GM19455 (cell line): ENCODE data around the gene STX12.
"Not testable (repeated sequence)": the region's sequence is repeated elsewhere in the genome, so short reads cannot be mapped to it uniquely, and the experiment has no call there.

ENCODE experiments used
- ATAC-seq: cut with Tn5 transposase; IDR thresholded peaks from one replicate; pipeline ENCODE4 v1.9.1; 2021; ENCODE audit not compliant: unreplicated experiment

The STX12 gene

DNA sequence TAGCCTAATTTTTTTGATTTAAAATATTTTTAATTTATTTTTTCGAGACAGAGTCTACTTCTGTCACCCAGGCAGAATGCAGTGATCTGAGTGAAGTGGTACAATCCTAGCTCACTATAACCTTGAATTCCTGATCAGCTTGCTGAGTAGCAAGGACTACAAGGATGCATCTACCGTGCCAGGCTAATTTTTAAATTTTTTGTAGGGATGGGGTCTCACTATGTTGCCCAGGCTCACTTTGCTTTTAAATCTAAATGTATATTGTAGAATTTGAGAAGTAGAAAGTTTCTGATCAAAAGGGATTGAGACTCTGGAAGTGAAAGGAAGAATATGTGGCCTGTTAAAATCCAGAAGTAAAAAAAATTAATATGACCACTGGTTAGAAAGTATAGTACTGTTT lies 1.6 kb downstream of the STX12 start:
- ATAC-seq = no peak

DNA sequence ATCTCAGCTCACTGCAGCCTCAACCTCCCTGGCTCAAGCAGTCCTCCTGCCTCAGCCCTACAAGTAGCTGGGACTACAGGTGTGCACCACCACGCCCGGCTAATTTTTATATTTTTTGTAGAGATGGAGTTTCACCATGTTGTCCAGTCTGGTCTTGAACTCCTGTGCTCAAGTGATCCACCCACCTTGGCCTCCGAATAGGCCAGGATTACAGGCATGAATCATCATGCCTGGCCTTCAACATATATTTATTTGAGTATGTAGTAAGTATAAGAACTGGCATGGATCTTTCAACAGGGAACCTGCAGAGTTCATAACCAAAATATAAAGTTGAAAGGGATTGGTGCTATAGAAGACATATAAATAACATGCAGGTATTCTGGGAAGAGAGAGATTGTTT lies 2.3 kb downstream of the STX12 start:
- ATAC-seq = not testable (repeated sequence)

DNA sequence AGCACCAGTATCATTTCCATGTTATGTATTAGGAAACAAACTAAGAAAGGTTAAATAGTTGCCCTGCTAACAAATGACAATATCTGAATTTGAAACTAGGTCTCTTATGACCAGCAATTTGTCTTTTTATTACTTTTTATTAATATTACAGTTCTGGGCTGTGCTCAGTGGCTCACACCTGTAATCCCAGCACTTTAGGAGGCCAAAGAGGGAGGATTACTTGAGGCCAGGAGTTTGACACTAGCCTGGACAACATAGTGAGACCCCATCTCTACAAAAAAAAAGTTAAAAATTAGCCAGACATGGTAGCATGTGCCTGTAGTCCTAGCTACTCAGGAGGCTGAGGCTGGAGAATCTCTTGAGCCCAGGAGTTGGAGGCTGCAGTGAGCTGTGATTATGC lies 3.3 kb downstream of the STX12 start:
- ATAC-seq = not testable (repeated sequence)

DNA sequence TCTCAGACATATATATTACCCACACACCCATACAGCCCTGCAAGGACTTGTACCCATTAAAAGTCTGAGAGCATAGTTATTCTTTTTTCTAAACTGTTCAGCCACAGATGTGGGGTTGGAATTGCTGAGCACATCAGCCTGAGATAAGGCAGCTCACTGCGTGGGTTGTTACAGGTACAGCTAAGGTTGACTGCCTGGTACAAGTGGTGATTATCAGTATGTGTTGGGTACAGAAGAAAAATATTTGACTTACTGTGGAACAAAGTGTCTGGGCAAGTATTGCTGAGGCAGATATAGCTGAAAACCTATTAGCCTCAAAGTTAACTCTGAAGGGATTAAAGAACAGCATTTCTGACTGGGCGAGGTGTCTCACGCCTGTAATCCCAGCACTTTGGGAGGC lies 5.0 kb downstream of the STX12 start:
- ATAC-seq = no peak

DNA sequence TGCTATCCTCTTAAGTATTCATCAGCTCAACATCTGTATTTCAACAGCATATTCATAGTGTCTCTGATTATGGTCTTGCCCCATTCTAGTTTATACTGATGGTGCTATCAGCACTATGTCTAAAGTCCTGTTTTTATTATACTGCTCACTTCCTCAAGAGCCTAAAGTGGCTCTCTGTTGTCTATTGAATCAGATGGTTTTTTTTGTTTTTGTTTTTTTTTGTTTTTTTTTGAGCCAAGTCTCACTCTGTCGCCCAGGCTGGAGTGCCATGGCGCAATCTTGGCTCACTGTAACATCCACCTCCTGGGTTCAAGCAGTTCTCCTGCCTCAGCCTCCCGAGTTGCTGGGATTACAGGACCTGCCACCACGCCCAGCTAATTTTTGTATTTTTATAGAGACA lies 6.1 kb downstream of the STX12 start:
- no peak for ATAC-seq

GRCh38 chr1:27782950-27783349 lies 9.9 kb downstream of the STX12 start:
- ATAC-seq = no peak

DNA sequence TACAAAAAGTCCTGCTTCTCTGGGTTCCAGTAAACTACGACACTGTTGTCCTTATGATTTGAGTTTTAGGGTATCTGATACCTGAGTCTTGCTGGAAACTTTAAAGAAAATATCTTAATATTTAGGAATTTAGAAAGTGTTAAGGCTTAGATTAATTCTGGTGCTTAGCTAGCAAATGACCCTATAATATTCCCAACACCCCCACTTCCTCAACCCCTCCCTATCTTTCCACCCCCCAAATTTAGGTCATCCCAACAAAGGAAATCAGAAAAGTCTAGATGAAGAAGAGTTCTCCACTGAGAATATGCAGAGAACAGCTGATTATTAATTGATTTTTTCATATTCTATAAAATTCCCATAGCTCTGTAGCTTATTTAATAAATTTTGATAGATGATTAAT lies 11.7 kb downstream of the STX12 start:
- ATAC-seq = no peak

DNA sequence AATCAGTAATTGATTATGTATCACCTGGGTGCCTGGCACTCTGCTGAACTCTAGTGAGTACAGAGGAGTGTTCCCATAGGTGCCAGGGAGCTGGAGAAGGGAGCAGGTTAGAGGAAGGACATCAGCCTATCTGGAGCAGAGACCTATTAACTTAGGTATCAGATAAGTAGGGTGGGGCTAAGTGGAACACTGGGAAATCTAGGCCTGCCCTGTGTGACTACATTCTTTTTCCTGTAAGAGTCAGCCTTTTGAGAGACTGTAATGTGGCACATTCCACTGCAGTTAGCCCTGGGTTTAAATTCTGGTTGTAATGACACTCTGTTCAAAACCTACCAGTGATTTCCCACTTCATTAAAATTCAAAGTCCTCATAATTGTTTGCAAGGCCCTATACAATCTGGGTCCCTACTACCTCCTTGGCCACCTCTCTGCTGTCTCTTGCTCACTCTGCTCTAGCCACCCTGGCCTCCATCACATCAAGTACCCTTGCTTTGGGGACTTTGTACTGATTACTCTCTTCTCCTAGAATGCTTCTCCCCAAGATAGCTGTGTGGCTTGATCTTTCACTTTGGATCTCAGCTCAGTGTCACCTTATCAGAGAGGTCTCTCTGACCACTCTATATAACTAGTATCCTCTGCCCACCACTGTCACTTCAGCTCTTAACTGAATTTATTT lies 12.9 kb downstream of the STX12 start:
- no peak for ATAC-seq

- ATAC-seq = no peak
These were observed 14.9 kb downstream of the STX12 start for GRCh38 chr1:27787895-27788294.

- no peak for ATAC-seq
These were observed 16.6 kb downstream of the STX12 start for GRCh38 chr1:27789540-27790041.

DNA sequence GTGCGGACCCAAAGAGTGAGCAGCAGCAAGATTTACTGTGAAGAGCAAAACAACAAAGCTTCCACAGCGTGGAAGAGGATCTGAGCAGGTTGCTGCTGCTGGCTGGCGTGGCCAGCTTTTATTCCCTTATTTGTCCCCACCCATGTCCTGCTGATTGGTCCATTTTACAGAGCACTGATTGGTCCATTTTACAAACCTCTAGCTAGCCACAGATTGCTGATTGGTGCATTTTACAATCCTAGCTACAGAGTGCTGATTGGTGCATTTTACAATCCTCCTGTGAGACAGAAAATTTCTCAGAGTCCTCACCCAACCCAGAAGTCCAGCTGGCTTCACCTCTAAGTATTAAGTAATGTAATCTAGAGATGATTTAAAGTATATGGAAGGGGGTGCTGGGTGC lies 17.3 kb downstream of the STX12 start:
- ATAC-seq = not testable (repeated sequence)

- no peak for ATAC-seq
These were observed 22.6 kb downstream of the STX12 start for GRCh38 chr1:27795601-27796000.

DNA sequence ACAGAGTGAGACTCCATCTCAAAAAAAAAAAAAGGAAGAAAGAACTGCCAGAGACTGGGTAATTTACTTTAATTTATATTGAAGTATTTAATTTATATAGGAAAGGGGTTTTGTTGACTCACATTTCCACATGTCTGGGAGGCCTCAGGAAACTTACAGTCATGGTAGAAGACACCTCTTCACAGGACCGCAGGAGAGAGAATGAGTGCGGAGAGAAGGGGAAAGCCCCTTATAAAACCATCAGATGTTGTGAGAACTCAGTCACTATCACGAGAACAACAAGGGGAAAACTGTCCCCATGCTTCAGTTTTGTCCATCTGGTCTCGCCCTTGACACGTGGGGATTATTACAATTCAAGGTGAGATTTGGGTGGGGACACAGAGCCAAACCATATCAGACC lies 31.8 kb downstream of the STX12 start:
- ATAC-seq = no peak

DNA sequence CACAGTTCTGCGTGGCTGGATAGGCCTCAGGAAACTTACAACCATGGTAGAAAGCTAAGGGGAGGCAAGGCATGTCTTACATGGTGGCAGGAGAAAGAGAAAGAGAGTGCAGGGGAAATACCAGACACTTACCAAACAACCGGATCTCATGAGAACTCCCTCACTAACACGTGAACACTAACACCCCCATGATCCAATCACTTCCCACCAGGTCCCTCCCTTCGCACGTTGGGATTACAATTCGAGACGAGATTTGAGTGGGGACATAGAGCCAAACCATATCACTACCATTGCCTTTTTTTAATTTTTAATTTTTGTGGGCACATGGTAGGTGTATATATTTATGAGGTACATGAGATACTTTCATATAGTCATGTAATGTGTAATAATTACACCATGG lies 33.7 kb downstream of the STX12 start:
- ATAC-seq = no peak

DNA sequence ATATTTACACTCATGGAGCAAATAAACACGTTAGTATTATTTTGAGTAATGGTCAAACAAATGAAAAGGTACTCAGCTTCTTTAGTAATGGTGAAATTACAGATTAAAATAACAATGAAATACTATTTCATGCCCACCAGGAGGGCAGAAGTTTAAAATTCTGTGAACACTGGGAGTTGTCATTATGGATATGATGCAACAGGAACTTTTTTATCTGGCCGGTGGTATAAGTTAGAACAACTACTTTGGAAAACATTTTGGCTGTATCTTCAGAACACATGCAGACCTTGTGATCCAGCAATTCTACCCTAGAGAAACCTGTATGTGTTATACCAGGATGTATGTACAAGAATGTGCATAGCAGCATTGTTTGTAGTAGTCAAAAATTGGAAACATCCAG lies 34.4 kb downstream of the STX12 start:
- ATAC-seq = no peak

DNA sequence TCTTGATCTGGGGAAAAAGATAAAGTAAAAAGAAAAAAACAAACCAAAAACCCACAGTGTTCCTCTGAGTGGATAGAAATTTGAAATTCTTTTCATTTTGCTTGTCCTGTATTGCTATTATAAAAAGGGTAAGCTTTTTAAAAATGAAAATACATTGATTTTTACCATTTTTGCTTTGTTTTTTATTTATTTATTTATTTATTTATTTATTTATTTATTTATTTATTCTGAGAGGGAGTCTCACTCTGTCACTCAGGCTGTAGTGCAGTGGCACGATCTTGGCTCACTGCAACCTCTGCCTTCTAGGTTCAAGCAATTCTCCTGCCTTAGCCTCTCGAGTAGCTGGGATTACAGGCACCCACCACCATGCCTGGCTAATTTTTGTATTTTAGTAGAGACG lies 35.1 kb downstream of the STX12 start:
- not testable (repeated sequence) for ATAC-seq

- ATAC-seq = no peak
These were observed 36.9 kb downstream of the STX12 start for GRCh38 chr1:27809883-27810282.

- ATAC-seq = no peak
These were observed 38.9 kb downstream of the STX12 start for GRCh38 chr1:27811741-27812500.

DNA sequence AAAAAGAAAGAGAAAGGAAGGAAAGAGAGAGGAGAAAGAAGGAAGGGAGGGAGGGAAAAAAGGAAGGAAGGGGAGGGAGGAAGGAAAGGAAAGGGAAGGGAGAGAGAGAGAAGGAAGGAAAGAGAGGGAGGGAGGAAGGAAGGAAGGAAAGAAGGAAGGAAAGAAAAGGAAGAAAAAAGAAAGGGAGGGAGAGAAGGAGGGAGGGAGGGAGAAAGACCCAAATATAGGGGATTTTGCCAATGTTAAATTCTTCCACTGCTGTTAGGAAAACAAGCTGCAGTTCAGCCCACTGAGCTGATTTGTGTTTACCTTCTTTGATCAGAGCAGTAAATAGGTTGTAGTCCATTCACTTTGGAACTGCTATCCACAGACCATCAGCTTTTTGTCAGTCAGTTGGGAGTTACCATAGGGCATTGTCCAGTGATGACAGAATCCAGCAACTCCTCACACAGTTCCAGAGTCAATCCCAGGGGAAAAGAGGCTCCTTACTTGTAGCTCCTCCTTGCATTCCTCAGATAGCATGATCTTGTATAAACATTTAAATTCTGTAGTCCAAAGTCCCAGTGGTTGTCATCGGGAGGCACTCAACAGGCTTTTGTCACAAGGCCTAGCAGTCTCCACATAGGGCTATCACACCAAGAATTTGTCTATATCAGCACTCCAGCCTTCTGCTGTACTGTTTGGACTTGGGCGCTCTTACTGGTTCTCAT lies 44.1 kb downstream of the STX12 start:
- ATAC-seq = no peak

- ATAC-seq = no peak
These were observed 48.8 kb downstream of the STX12 start for GRCh38 chr1:27821761-27822315.

DNA sequence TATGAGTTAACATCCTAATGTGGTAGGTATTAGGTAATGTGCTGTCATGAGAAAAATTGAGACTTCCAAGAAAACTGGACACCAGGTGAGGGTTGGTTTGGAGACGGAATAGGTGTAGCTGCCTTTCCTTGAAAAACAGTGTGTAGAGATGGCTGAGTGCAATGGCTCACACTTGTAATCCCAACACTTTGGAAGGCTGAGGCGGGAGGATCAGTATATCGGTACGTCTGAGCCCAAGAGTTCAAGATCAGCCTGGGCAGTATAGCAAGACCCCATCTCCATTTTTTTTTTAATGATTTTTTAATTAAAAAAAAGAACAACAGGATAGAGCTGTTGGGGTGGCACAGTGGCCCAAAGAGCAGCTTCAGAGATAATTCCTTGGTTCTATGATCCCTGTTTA lies 50.8 kb downstream of the STX12 start:
- ATAC-seq = no peak

GRCh38 chr1:27824411-27824810 lies 51.4 kb downstream of the STX12 start:
- ATAC-seq = no peak
